Keratinocyte (primary cell): Measurements from ENCODE around the gene TLCD3A.

Source experiments
- EZH2 ChIP-seq: IDR thresholded peaks from one replicate; pipeline ENCODE4 v1.6.1; 2012; ENCODE audit warnings: inconsistent platforms, mild to moderate bottlenecking, low read length, moderate library complexity
- TF ChIP-seq, protein P1 (sequence below), 3 experiments: IDR thresholded peaks in 1 of 3; conservative IDR thresholded peaks in 1 of 3; optimal IDR thresholded peaks in 1 of 3; 2 replicates in 2 of 3; 3 replicates in 1 of 3; pipeline versions ENCODE3 to v1.5.1; 2011; ENCODE audit warnings: low read length in 3 of 3, mild to moderate bottlenecking in 3 of 3, moderate library complexity in 2 of 3, control low read depth in 1 of 3, inconsistent platforms in 1 of 3; ENCODE audit not compliant: insufficient read depth in 2 of 3; ENCODE audit errors: extremely low read depth in 1 of 3

DNA sequence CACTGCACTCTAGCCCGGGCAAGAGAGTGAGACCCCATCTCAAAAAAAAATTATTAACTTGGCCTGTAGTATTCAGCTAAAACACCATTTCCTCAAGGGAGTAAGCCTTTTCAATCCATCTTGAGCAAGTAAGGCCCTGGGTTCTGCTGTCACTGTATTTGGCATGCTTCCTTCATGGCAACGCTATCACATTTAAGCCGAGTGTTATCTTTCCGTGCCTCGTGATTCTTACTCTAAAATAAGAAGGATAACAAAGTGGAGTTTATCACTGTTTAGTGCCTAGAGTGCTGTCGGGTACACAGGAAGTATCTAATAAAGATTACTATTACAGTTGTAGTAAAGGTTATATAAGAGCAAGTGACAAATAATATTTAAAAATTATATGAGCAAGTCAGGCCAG lies 26.5 kb upstream of the TLCD3A start:
- TF ChIP-seq, protein P1, sequence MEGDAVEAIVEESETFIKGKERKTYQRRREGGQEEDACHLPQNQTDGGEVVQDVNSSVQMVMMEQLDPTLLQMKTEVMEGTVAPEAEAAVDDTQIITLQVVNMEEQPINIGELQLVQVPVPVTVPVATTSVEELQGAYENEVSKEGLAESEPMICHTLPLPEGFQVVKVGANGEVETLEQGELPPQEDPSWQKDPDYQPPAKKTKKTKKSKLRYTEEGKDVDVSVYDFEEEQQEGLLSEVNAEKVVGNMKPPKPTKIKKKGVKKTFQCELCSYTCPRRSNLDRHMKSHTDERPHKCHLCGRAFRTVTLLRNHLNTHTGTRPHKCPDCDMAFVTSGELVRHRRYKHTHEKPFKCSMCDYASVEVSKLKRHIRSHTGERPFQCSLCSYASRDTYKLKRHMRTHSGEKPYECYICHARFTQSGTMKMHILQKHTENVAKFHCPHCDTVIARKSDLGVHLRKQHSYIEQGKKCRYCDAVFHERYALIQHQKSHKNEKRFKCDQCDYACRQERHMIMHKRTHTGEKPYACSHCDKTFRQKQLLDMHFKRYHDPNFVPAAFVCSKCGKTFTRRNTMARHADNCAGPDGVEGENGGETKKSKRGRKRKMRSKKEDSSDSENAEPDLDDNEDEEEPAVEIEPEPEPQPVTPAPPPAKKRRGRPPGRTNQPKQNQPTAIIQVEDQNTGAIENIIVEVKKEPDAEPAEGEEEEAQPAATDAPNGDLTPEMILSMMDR (optimal IDR thresholded peaks at IDR 0.05 in 1 of 3, IDR thresholded peaks at IDR 0.05 in 1 of 3, conservative IDR thresholded peaks at IDR 0.05 in 1 of 3; ENCODE audit: extremely low read depth in 1 of 3, insufficient read depth in 2 of 3, low read length in 3 of 3), result no peak
- TF ChIP-seq EZH2, result no peak
